GM13976 (cell line): ENCODE measurements around the gene MALT1.

Source experiments
- DNase-seq: peaks from one replicate; pipeline ENCODE4 v3.0.0; 2012; ENCODE audit warnings: low spot score
- CTCF ChIP-seq: IDR thresholded peaks from 2 replicates; pipeline ENCODE4 v1.5.1; 2012; ENCODE audit warnings: borderline replicate concordance, mild to moderate bottlenecking; ENCODE audit not compliant: insufficient read depth; ENCODE audit errors: extremely low read depth, missing control alignments, control extremely low read depth
- in situ Hi-C: fragments of 300-500 bp; cut with MboI; formaldehyde crosslinking; loops from one replicate; pipeline ENCODE4 v1.12.0; 2022; ENCODE audit warnings: low sequenced_read_pairs, mixed read lengths, inconsistent platforms; ENCODE audit not compliant: unreplicated experiment

MALT1 gene

GRCh38 chr18:58687871-58688308, 16.6 kb downstream of the MALT1 start:
- TF ChIP-seq CTCF: no peak
- in situ Hi-C loops: no loop called here
- DNase-seq: peak; percentile 64

GRCh38 chr18:58690259-58690658, 19.0 kb downstream of the MALT1 start:
- in situ Hi-C loops: no loop called here
- DNase-seq: no peak
- no peak for TF ChIP-seq CTCF

GRCh38 chr18:58691256-58691655, 20.0 kb downstream of the MALT1 start:
- TF ChIP-seq CTCF: no peak
- no peak for DNase-seq
- in situ Hi-C loops: no loop called here

GRCh38 chr18:58692422-58693185, 21.3 kb downstream of the MALT1 start:
- no peak for DNase-seq
- TF ChIP-seq CTCF: no peak
- in situ Hi-C loops: no loop called here

- in situ Hi-C loops: no loop called here
- no peak for DNase-seq
- TF ChIP-seq CTCF: no peak
Measured at GRCh38 chr18:58694221-58694620, 23.0 kb downstream of the MALT1 start.

- no peak for TF ChIP-seq CTCF
- in situ Hi-C loops: no loop called here
- DNase-seq: no peak
Measured at GRCh38 chr18:58694720-58695468, 23.6 kb downstream of the MALT1 start.

GRCh38 chr18:58695772-58696171, 24.5 kb downstream of the MALT1 start:
- in situ Hi-C loops: no loop called here
- TF ChIP-seq CTCF: no peak
- DNase-seq: no peak
